ENCODE measurements around the gene CDC16.
"Not testable (repeated sequence)": the region's sequence is repeated elsewhere in the genome, so short reads cannot be mapped to it uniquely, and the experiment has no call there.

The CDC16 gene, protein sequence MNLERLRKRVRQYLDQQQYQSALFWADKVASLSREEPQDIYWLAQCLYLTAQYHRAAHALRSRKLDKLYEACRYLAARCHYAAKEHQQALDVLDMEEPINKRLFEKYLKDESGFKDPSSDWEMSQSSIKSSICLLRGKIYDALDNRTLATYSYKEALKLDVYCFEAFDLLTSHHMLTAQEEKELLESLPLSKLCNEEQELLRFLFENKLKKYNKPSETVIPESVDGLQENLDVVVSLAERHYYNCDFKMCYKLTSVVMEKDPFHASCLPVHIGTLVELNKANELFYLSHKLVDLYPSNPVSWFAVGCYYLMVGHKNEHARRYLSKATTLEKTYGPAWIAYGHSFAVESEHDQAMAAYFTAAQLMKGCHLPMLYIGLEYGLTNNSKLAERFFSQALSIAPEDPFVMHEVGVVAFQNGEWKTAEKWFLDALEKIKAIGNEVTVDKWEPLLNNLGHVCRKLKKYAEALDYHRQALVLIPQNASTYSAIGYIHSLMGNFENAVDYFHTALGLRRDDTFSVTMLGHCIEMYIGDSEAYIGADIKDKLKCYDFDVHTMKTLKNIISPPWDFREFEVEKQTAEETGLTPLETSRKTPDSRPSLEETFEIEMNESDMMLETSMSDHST

DNA sequence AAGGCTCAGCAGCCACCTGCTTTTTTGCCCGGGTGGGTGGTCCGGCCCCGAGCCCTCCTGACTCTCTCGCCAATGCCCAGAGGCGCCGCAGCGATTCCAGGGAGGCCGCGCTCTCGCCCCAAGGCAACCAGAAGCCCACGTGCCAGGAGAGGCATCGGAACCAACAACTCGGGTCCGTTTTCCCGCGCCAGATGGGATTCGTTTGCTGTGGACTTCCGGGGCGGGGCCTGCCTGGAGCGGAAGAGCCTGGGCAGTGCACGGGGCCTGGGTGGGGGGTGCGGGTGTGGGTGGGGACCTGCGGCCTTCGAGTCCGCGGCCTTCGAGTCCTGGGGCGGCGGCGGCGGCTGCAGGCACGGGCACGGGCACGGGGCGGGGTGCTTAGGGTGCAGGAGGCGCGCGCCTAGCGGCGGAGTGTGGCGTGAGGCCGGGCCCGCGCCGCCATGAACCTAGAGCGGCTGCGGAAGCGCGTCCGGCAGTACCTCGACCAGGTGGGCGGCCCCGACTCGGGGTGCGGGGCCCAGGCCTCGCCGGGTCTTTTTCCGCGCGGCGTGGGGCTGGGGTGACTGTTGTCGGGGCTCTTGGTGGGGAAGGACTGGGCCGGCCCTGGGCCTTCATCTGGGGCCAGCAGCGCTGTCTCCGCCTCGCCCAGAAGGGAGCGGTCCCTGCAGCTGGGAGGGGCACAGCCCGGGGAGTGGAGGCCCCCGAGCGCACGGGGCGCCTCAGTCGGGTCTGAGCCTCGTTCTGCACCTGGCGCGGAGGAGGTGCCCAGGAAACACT, at the start of gene CDC16:
Gene CDC16, plus strand, starts transcription at position 253 of the 777 bp plus-strand sequence. Its CDS starts 188 bp downstream, at position 441.
- TF ChIP-seq, protein P1, sequence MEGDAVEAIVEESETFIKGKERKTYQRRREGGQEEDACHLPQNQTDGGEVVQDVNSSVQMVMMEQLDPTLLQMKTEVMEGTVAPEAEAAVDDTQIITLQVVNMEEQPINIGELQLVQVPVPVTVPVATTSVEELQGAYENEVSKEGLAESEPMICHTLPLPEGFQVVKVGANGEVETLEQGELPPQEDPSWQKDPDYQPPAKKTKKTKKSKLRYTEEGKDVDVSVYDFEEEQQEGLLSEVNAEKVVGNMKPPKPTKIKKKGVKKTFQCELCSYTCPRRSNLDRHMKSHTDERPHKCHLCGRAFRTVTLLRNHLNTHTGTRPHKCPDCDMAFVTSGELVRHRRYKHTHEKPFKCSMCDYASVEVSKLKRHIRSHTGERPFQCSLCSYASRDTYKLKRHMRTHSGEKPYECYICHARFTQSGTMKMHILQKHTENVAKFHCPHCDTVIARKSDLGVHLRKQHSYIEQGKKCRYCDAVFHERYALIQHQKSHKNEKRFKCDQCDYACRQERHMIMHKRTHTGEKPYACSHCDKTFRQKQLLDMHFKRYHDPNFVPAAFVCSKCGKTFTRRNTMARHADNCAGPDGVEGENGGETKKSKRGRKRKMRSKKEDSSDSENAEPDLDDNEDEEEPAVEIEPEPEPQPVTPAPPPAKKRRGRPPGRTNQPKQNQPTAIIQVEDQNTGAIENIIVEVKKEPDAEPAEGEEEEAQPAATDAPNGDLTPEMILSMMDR (IDR thresholded peaks at IDR 0.05; ENCODE audit: low read depth, low read length) = no peak
- in situ Hi-C loops (cut with HindIII; ENCODE audit: low sequenced_read_pairs) = no loop called here
- DNase-seq (ENCODE audit: low read depth, low spot score) = peak; percentile 90
- H3K4me3 ChIP-seq (ENCODE audit: low read depth, low read length) = peak within 1 kb of the TSS; percentile 91

DNA sequence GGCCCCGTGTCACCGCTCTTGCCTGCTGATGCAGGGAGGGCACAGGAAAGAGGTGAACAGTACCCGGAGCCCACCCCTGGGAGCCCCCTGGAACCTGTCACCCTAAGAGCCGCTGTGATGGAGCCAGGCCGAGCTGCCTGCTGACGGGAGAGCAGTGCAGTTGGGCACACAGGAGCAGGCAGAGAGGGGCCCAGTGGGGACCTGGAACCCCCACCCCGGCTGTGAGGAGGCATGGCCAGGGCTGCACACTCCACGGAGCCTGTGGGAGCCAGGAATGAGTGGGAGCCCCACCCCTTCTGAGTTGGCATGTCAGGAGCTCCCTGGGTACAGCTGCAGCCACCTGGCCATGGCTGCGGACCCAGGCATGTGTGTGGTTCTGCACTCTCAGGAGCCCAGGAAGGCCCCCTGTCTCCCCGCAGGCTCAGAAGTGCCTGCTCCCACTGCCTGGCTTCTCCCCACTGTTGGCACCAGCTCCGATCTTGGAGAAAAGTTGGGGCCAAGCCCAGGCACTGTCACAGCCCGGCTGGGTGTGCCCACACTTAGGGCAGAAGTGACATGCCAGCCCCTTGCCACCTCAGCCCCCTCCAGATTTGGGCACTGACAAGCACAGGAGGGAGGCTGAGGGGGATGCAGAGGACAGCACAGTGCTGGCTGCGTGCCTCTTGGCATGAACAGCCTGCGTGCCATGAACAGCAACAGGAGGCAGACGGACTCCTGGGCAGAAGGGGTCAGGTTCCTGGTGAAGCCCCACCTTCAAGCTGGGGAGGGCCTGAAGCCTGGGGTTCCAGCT, 49.3 kb upstream of the CDC16 start:
- in situ Hi-C loops (cut with HindIII; ENCODE audit: low sequenced_read_pairs) = no loop called here
- no peak for DNase-seq (ENCODE audit: low read depth, low spot score)
- H3K4me3 ChIP-seq (ENCODE audit: low read depth, low read length) = no peak overlapping the region
- TF ChIP-seq, protein P1 (IDR thresholded peaks at IDR 0.05; ENCODE audit: low read depth, low read length) = no peak

DNA sequence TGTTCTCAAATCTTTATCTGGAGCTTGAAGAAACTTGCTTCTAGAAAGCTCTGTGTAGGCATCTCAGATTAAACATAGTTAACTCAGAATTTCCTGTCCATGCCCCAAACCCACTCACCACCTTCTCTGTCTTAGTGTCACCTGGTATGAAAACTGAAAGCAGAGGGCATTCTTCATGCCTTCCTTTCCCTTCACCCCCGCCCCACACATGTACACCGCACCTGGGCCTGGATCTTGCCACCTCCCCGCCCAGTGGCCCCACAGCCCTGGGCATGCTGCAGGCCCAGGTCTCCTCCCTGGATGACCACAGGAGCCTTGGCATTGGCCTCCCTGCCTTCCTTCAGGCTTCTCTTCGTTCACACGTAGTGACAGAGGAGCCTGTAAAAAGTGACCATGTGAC, 39.8 kb upstream of the CDC16 start:
- in situ Hi-C loops (cut with HindIII; ENCODE audit: low sequenced_read_pairs) = no loop called here
- no peak for DNase-seq (ENCODE audit: low read depth, low spot score)
- TF ChIP-seq, protein P1 (IDR thresholded peaks at IDR 0.05; ENCODE audit: low read depth, low read length) = no peak
- H3K4me3 ChIP-seq (ENCODE audit: low read depth, low read length) = no peak overlapping the region

DNA sequence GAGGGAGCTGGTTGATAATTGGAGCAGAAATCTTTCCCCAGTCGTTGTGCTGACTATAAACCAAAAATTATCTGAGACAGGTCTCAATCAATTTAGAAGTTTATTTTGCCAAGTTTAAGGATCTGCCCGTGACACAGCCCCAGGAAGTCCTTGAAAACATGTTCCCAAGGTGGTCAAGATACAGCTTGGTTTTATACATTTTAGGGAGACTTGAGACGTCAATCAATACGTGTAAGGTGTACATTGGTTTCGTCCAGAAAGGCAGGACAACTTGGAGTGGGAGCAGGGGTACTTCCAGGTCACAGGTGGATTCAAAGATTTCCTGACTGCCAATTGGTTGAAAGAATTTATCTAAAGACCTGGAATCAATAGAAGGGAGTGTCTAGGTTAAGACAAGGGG, 38.1 kb upstream of the CDC16 start:
- in situ Hi-C loops (cut with HindIII; ENCODE audit: low sequenced_read_pairs) = no loop called here
- TF ChIP-seq, protein P1 (IDR thresholded peaks at IDR 0.05; ENCODE audit: low read depth, low read length) = no peak
- no peak for DNase-seq (ENCODE audit: low read depth, low spot score)
- no peak overlapping the region for H3K4me3 ChIP-seq (ENCODE audit: low read depth, low read length)

DNA sequence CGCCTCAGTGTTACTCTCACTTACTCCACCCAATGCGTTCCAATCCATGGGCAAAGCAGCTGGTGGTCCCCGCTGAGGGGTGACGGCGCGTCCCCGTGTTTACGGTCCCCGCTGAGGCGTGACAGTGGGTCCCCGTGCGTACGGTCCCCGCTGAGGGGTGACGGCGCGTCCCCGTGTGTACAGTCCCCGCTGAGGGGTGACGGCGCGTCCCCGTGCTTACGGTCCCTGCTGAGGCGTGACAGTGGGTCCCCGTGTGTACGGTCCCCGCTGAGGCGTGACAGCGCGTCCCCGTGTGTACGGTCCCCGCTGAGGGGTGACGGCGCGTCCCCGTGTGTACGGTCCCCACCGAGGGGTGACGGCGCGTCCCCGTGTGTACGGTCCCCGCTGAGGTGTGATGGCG, 36.1 kb upstream of the CDC16 start:
- in situ Hi-C loops (cut with HindIII; ENCODE audit: low sequenced_read_pairs) = no loop called here
- DNase-seq (ENCODE audit: low read depth, low spot score) = no peak
- TF ChIP-seq, protein P1 (IDR thresholded peaks at IDR 0.05; ENCODE audit: low read depth, low read length) = no peak
- no peak overlapping the region for H3K4me3 ChIP-seq (ENCODE audit: low read depth, low read length)

DNA sequence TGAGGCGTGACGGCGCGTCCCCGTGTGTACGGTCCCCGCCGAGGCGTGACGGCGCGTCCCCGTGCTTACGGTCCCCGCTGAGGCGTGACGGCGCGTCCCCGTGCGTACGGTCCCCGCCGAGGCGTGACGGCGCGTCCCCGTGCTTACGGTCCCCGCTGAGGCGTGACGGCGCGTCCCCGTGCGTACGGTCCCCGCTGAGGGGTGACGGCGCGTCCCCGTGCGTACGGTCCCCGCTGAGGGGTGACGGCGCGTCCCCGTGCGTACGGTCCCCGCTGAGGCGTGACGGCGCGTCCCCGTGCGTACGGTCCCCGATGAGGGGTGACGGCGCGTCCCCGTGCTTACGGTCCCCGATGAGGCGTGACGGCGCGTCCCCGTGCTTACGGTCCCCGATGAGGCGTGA, 35.2 kb upstream of the CDC16 start:
- H3K4me3 ChIP-seq (ENCODE audit: low read depth, low read length); DNase-seq (ENCODE audit: low read depth, low spot score); in situ Hi-C loops (cut with HindIII; ENCODE audit: low sequenced_read_pairs): not testable (repeated sequence)

All from astrocyte of the spinal cord (primary cell).